Thyroid gland (tissue), 4 donors: ENCODE data around the gene ABCF2. TPM values are rescaled to one million over a fixed set of nuclear protein-coding genes. Genes with fewer than 3 reads are reported as not detected.

Experiments
- DNase-seq, 2 donors: peaks; one replicate each; pipeline ENCODE4 v3.0.0-alpha.2; 2019
- H3K27ac ChIP-seq, 3 donors: fragments of 200-600 bp; sonication (generic); 1 replicate in 2 of 3; 2 replicates in 1 of 3; pipeline ENCODE4 v1.5.1; 2016 to 2019; ENCODE audit warnings: mild to moderate bottlenecking in 1 of 3, moderate library complexity in 1 of 3
- H3K27me3 ChIP-seq: fragments of 200-600 bp; sonication (generic); one replicate; pipeline ENCODE4 v1.5.1; 2019
- H3K36me3 ChIP-seq, 2 donors: fragments of 200-600 bp; sonication (generic); one replicate each; pipeline ENCODE4 v1.5.1; 2016 to 2019
- H3K4me1 ChIP-seq, 2 donors: fragments of 200-600 bp; sonication (generic); one replicate each; pipeline ENCODE4 v1.5.1; 2017 to 2019
- H3K4me3 ChIP-seq, 3 donors: fragments of 200-600 bp; sonication (generic); replicated peaks in 1 of 3; 1 replicate in 2 of 3; 2 replicates in 1 of 3; pipeline ENCODE4 v1.5.1; 2016; ENCODE audit warnings: mild to moderate bottlenecking in 1 of 3
- H3K9me3 ChIP-seq: fragments of 200-600 bp; sonication (generic); one replicate; pipeline ENCODE4 v1.5.1; 2017
- CTCF ChIP-seq, 6 experiments: fragments of 200-600 bp in 3 of 6; fragments of 450-650 bp in 3 of 6; sonication (generic) in 3 of 6; IDR thresholded peaks; one replicate each; pipeline ENCODE4 v1.5.1; 2016 to 2019; ENCODE audit warnings: antibody characterized with exemption in 6 of 6, mild to moderate bottlenecking in 2 of 6, inconsistent platforms in 1 of 6, moderate library complexity in 1 of 6
- POLR2A ChIP-seq, 2 donors: fragments of 450-650 bp; IDR thresholded peaks; one replicate each; pipeline ENCODE4 v1.6.1; 2017; ENCODE audit warnings: antibody characterized with exemption in 2 of 2, mild to moderate bottlenecking in 2 of 2, moderate library complexity in 1 of 2
- WGBS, 2 donors: methylation state at CpG; one replicate each; pipeline ENCODE4 v1.1.5; 2017; 5-methylcytosine and 5-hydroxymethylcytosine counted together
- intact Hi-C: fragments of 100-400 bp; cut with DNase I; formaldehyde crosslinking; loops from one replicate; pipeline ENCODE4 v1.15.1; 2023
- total RNA-seq, 4 donors: library from RNA; depleted of rRNA; stranded (reverse); fragments of >200 nt; gene quantifications; one replicate each; pipeline ENCODE4 v1.2.3, GENCODE V29; 2016

The ABCF2 gene
- total RNA-seq, 4 donors from 2014 or later = 23.8 to 39.4 (median 34.1) TPM

GRCh38 chr7:151213826-151214225, 13.2 kb downstream of the ABCF2 start:
- no peak for DNase-seq
- H3K4me3 ChIP-seq = no peak overlapping the region
- H3K9me3 ChIP-seq = no peaks in the 10 kb centered on the region
- H3K4me1 ChIP-seq = no peaks in the 10 kb centered on the region
- no peaks in the 10 kb centered on the region for H3K27me3 ChIP-seq
- 76 to 90% methylated on average over 2 to 3 of the region's 3 CpGs for WGBS, 2 donors
- intact Hi-C loops = no loop called here
- H3K27ac ChIP-seq = no peak overlapping the region
- H3K36me3 ChIP-seq = peaks cover 48 to 51% of the 10 kb centered on the region in 2 donors
- TF ChIP-seq CTCF (IDR thresholded peaks at IDR 0.05) (no peak), POLR2A (IDR thresholded peaks at IDR 0.05) (no peak)

GRCh38 chr7:151212626-151213025, 14.4 kb downstream of the ABCF2 start:
- Histone ChIP-seq H3K36me3 (peaks cover 37 to 39% of the 10 kb centered on the region in 2 donors), H3K27me3 (no peaks in the 10 kb centered on the region), H3K9me3 (no peaks in the 10 kb centered on the region), H3K4me3 (no peak overlapping the region), H3K27ac (no peak overlapping the region), H3K4me1 (no peaks in the 10 kb centered on the region)
- intact Hi-C loops = no loop called here
- TF ChIP-seq CTCF (IDR thresholded peaks at IDR 0.05) (no peak), POLR2A (IDR thresholded peaks at IDR 0.05) (no peak)
- WGBS, 2 donors = 95 to 96% methylated on average over 5 of the region's 5 CpGs
- DNase-seq = no peak

GRCh38 chr7:151211155-151211772, 15.7 kb downstream of the ABCF2 start:
- Histone ChIP-seq H3K9me3 (no peaks in the 10 kb centered on the region), H3K4me3 (no peak overlapping the region), H3K36me3 (peaks cover 25 to 26% of the 10 kb centered on the region in 2 donors), H3K4me1 (no peaks in the 10 kb centered on the region), H3K27ac (no peak overlapping the region), H3K27me3 (no peaks in the 10 kb centered on the region)
- no peak for TF ChIP-seq CTCF (IDR thresholded peaks at IDR 0.05)
- no peak for TF ChIP-seq POLR2A (IDR thresholded peaks at IDR 0.05)
- WGBS, 2 donors = 76 to 80% methylated on average over 3 of the region's 3 CpGs
- no peak for DNase-seq
- intact Hi-C loops = no loop called here

- Histone ChIP-seq H3K4me3 (no peak within 1 kb of the TSS), H3K27ac (no peak within 1 kb of the TSS), H3K27me3 (no peaks in the 10 kb centered on the region), H3K4me1 (no peaks in the 10 kb centered on the region), H3K36me3 (peaks cover 18 to 21% of the 10 kb centered on the region in 2 donors), H3K9me3 (no peaks in the 10 kb centered on the region)
- DNase-seq = no peak
- intact Hi-C loops = no loop called here
- WGBS, 2 donors = 69 to 70% methylated on average over 17 of the region's 17 CpGs
- TF ChIP-seq CTCF (IDR thresholded peaks at IDR 0.05) = no peak
- no peak for TF ChIP-seq POLR2A (IDR thresholded peaks at IDR 0.05)
These were observed 16.7 kb downstream of the ABCF2 start, which contains the start of gene H2BK1 for GRCh38 chr7:151210087-151210854. Gene H2BK1 (minus strand): TSS chr7:151210488. CDS start chr7:151210318, 170 bp downstream.

GRCh38 chr7:151209588-151209987, 17.4 kb downstream of the ABCF2 start:
- Histone ChIP-seq H3K27me3 (no peaks in the 10 kb centered on the region), H3K4me1 (no peaks in the 10 kb centered on the region), H3K9me3 (no peaks in the 10 kb centered on the region), H3K27ac (no peak overlapping the region), H3K36me3 (peaks cover 12 to 14% of the 10 kb centered on the region in 2 donors), H3K4me3 (no peak overlapping the region)
- 80 to 81% methylated on average over 6 of the region's 6 CpGs for WGBS, 2 donors
- intact Hi-C loops = no loop called here
- TF ChIP-seq CTCF (IDR thresholded peaks at IDR 0.05) (no peak), POLR2A (IDR thresholded peaks at IDR 0.05) (no peak)
- no peak for DNase-seq
